Psoas muscle (tissue), 8 donors: ENCODE measurements around the gene GNG8. TPM values are rescaled to one million over a fixed set of nuclear protein-coding genes. Genes with fewer than 3 reads are reported as not detected.

Experiments
- ATAC-seq, 4 donors: fragments of 200-7000 bp; cut with Tn5 transposase; one replicate each; pipeline ENCODE4 v1.9.1; 2020; ENCODE audit warnings: moderate library complexity in 3 of 4, mild to moderate bottlenecking in 2 of 4
- DNase-seq, 2 donors: peaks; one replicate each; pipeline ENCODE4 v3.0.0-alpha.2; 2020
- H3K27ac ChIP-seq: fragments of 200-600 bp; one replicate; pipeline ENCODE4 v1.8.0; 2022
- H3K27me3 ChIP-seq, 3 donors: fragments of 200-600 bp in 1 of 3; one replicate each; pipeline versions ENCODE4 v1.6.1 to v1.8.0; 2013 to 2022; ENCODE audit warnings: low read length in 2 of 3, mild to moderate bottlenecking in 2 of 3, moderate library complexity in 1 of 3; ENCODE audit not compliant: insufficient read depth in 3 of 3
- H3K36me3 ChIP-seq, 2 donors: fragments of 200-600 bp in 1 of 2; one replicate each; pipeline versions ENCODE4 v1.6.1 to v1.8.0; 2013 to 2022; ENCODE audit warnings: low read depth in 1 of 2, mild to moderate bottlenecking in 1 of 2, moderate library complexity in 1 of 2; ENCODE audit not compliant: insufficient read depth in 1 of 2
- H3K4me1 ChIP-seq: fragments of 200-600 bp; one replicate; pipeline ENCODE4 v1.8.0; 2022
- H3K4me3 ChIP-seq: fragments of 200-600 bp; one replicate; pipeline ENCODE4 v1.8.0; 2022; ENCODE audit warnings: mild to moderate bottlenecking
- H3K9me3 ChIP-seq: fragments of 200-600 bp; one replicate; pipeline ENCODE4 v1.8.0; 2022
- CTCF ChIP-seq: fragments of 200-600 bp; IDR thresholded peaks from one replicate; pipeline ENCODE4 v1.8.0; 2022; ENCODE audit warnings: antibody characterized with exemption
- WGBS, 3 donors: extraction: QIAGEN DNeasy Blood & Tissue Kit; methylation state at CpG; one replicate each; pipeline versions ENCODE4 v1.1.6 to v1.1.7; 2013; 5-methylcytosine and 5-hydroxymethylcytosine counted together
- intact Hi-C, 2 donors: fragments of 100-400 bp; cut with DNase I; formaldehyde crosslinking; loops; one replicate each; pipeline versions ENCODE4 v1.11.0 to v1.14.2; 2022
- polyA plus RNA-seq, 3 donors: library from polyadenylated mRNA; stranded (reverse); fragments of 200-250 nt; gene quantifications; one replicate each; pipeline ENCODE4 v1.2.3, GENCODE V29; 2013
- total RNA-seq, 4 donors: library from RNA; stranded (reverse); fragmentation: NEBNext Ultra II Directional in 2 of 4; extraction: Animal tissue kit (Norgen Biotek cat#: 25700) in 2 of 4; gene quantifications; one replicate each; pipeline versions ENCODE4 v1.2.1 to v1.2.4, GENCODE V29; 2021 to 2023
- donor health status: healthy with polysubstance abuse.
- donor health status: DM: no; HTN: no; CAD: no; lungs with moderate emphysema.
- donor health status: Bipolar disorder and iron deficiency.
- donor health status: healthy.
- donor health status: DM: yes; HTN: yes; CAD: no.
- donor health status: DM: no; HTN: no; CAD: no.
- donor health status: DM: no; HTN: no; CAD: no.
- donor health status: DM: yes; HTN: yes; CAD: no.

Gene GNG8
- total and polyA plus RNA-seq, 7 donors: not detected

- TF ChIP-seq CTCF: no peak
- intact Hi-C loops: no loop called here
- H3K36me3 ChIP-seq: peaks cover 0 to 25% of the 10 kb centered on the region in 2 donors
- ATAC-seq: peak in 1 of 4 donors; percentile 27
- no peak for DNase-seq
- no peaks in the 10 kb centered on the region for H3K27me3 ChIP-seq
- peaks cover 22% of the 10 kb centered on the region for H3K4me1 ChIP-seq
- H3K9me3 ChIP-seq: peaks cover 14% of the 10 kb centered on the region
- H3K27ac ChIP-seq: peak overlapping the region; percentile 97
- peak overlapping the region; percentile 82 for H3K4me3 ChIP-seq
- 10 to 21% (median 14%) methylated on average over 21 to 23 of the region's 23 CpGs for WGBS, 3 donors
Observed at GRCh38 chr19:46602392-46603194, 33.4 kb downstream of the GNG8 start.

GRCh38 chr19:46601318-46602224, 34.4 kb downstream of the GNG8 start, which contains the start of gene CALM3:
TSS of gene CALM3 (plus strand) at chr19:46601330. CDS start at chr19:46601435, 105 bp downstream.
- ATAC-seq (peak in 1 of 4 donors; percentile 19), DNase-seq (no peak)
- 0 to 1% (median 1%) methylated on average over 32 to 51 of the region's 51 CpGs for WGBS, 3 donors
- Histone ChIP-seq H3K9me3 (peaks cover 14% of the 10 kb centered on the region), H3K4me3 (peak within 1 kb of the TSS; percentile 82), H3K27me3 (no peaks in the 10 kb centered on the region), H3K36me3 (peaks cover 0 to 15% of the 10 kb centered on the region in 2 donors), H3K27ac (peak within 1 kb of the TSS; percentile 97), H3K4me1 (peaks cover 22% of the 10 kb centered on the region)
- no peak for TF ChIP-seq CTCF
- intact Hi-C loops: no loop called here

- Histone ChIP-seq H3K36me3 (peaks cover 0 to 5% of the 10 kb centered on the region in 2 donors), H3K4me1 (peaks cover 22% of the 10 kb centered on the region), H3K9me3 (peaks cover 14% of the 10 kb centered on the region), H3K27ac (peak overlapping the region; percentile 97), H3K27me3 (no peaks in the 10 kb centered on the region), H3K4me3 (peak overlapping the region; percentile 82)
- TF ChIP-seq CTCF: no peak
- ATAC-seq (peak; percentile 90 to 92 (median 91)), DNase-seq (peak; percentile 99)
- intact Hi-C loops: no loop called here
- WGBS, 3 donors: 0 to 1% (median 1%) methylated on average over 44 to 93 of the region's 93 CpGs
Observed at GRCh38 chr19:46600384-46601317, 35.4 kb downstream of the GNG8 start.

GRCh38 chr19:46599716-46600373, 36.2 kb downstream of the GNG8 start:
- Histone ChIP-seq H3K36me3 (no peaks in the 10 kb centered on the region), H3K4me1 (peaks cover 15% of the 10 kb centered on the region), H3K27me3 (no peaks in the 10 kb centered on the region), H3K9me3 (peaks cover 14% of the 10 kb centered on the region), H3K27ac (peak overlapping the region; percentile 97), H3K4me3 (peak overlapping the region; percentile 82)
- TF ChIP-seq CTCF: no peak
- intact Hi-C loops: no loop called here
- ATAC-seq (no peak), DNase-seq (no peak)
- WGBS, 3 donors: 61 to 71% (median 70%) methylated on average over 9 of the region's 9 CpGs
